HuH-7.5 (cell line): ENCODE data around the gene NPAS3.
A peak's percentile ranks its signal among the peaks of the same experiment; 100 is the strongest.

Experiments
- DNase-seq: peaks from one replicate; pipeline ENCODE4 v3.0.0; 2011; ENCODE audit warnings: low spot score

The NPAS3 gene

GRCh38 chr14:33642691-33643244 lies 704.1 kb downstream of the NPAS3 start:
- no peak for DNase-seq

- DNase-seq = no peak
Observed at GRCh38 chr14:33643426-33644181, 704.9 kb downstream of the NPAS3 start.

GRCh38 chr14:33646692-33647260 lies 708.1 kb downstream of the NPAS3 start:
- DNase-seq = no peak

- no peak for DNase-seq
Observed at GRCh38 chr14:33647385-33647786, 708.7 kb downstream of the NPAS3 start.

GRCh38 chr14:33650430-33650829 lies 711.8 kb downstream of the NPAS3 start:
- no peak for DNase-seq

- no peak for DNase-seq
Observed at GRCh38 chr14:33652566-33653307, 714.1 kb downstream of the NPAS3 start.

- no peak for DNase-seq
Observed at GRCh38 chr14:33653308-33653695, 714.6 kb downstream of the NPAS3 start.

GRCh38 chr14:33655421-33655820 lies 716.7 kb downstream of the NPAS3 start:
- no peak for DNase-seq

GRCh38 chr14:33657476-33657875 lies 718.8 kb downstream of the NPAS3 start:
- no peak for DNase-seq

- no peak for DNase-seq
Observed at GRCh38 chr14:33660248-33660647, 721.6 kb downstream of the NPAS3 start.

- no peak for DNase-seq
Observed at GRCh38 chr14:33661101-33661500, 722.4 kb downstream of the NPAS3 start.

- no peak for DNase-seq
Observed at GRCh38 chr14:33668066-33668465, 729.4 kb downstream of the NPAS3 start.

- no peak for DNase-seq
Observed at GRCh38 chr14:33669111-33669510, 730.4 kb downstream of the NPAS3 start.

GRCh38 chr14:33670235-33670634 lies 731.6 kb downstream of the NPAS3 start:
- no peak for DNase-seq

GRCh38 chr14:33671556-33671955 lies 732.9 kb downstream of the NPAS3 start:
- DNase-seq = no peak

GRCh38 chr14:33674927-33675326 lies 736.2 kb downstream of the NPAS3 start:
- DNase-seq = no peak

GRCh38 chr14:33675415-33676130 lies 736.9 kb downstream of the NPAS3 start:
- no peak for DNase-seq

GRCh38 chr14:33676135-33676566 lies 737.5 kb downstream of the NPAS3 start:
- peak; percentile 14 for DNase-seq

GRCh38 chr14:33676891-33677290 lies 738.2 kb downstream of the NPAS3 start:
- DNase-seq = no peak

- DNase-seq = no peak
Observed at GRCh38 chr14:33678005-33678404, 739.3 kb downstream of the NPAS3 start.

GRCh38 chr14:33679025-33679424 lies 740.3 kb downstream of the NPAS3 start:
- no peak for DNase-seq
